ENCODE results near the gene KDM5A. TPM values are rescaled to one million over a fixed set of nuclear protein-coding genes. Genes with fewer than 3 reads are reported as not detected.

KDM5A gene
- total RNA-seq, 1 experiment from 2014 or later: 56.9 TPM

GRCh38 chr12:234891-235415 is 154.2 kb downstream of the KDM5A start:
- Histone ChIP-seq H3K18ac (ENCODE audit: insufficient read length, low read depth, low read length) (no peak overlapping the region), H4K8ac (replicated peaks; ENCODE audit: insufficient read length, low read depth, low read length) (no peak overlapping the region), H3K56ac (ENCODE audit: insufficient read length, low read depth, low read length) (no peak overlapping the region), H2AFZ (ENCODE audit: low read length) (no peak overlapping the region), H3K27me3 (ENCODE audit: insufficient read depth, low read length) (no peaks in the 10 kb centered on the region), H3K23ac (ENCODE audit: insufficient read length, low read depth, low read length) (no peak overlapping the region), H4K20me1 (ENCODE audit: control insufficient read depth, insufficient read depth, insufficient read length) (no peaks in the 10 kb centered on the region), H3K4me1 (ENCODE audit: insufficient read depth, low read length) (no peaks in the 10 kb centered on the region), H2AK5ac (ENCODE audit: insufficient read length, low read length) (no peak overlapping the region), H2BK12ac (ENCODE audit: insufficient read length, low read depth, low read length) (no peak overlapping the region), H3K4ac (ENCODE audit: low read depth, low read length) (no peak overlapping the region), H3K23me2 (ENCODE audit: insufficient read length, low read depth, low read length, poor library complexity, severe bottlenecking) (no peaks in the 10 kb centered on the region), H3K79me2 (ENCODE audit: insufficient read depth, low read length) (no peaks in the 10 kb centered on the region), H3K9me3 (ENCODE audit: control insufficient read depth, low read depth, low read length) (peaks cover 8% of the 10 kb centered on the region), H4K91ac (ENCODE audit: insufficient read length, low read depth, low read length) (no peak overlapping the region), H2BK20ac (ENCODE audit: low read depth, low read length, poor library complexity, severe bottlenecking) (no peak overlapping the region), H3T11ph (ENCODE audit: low read length) (no peak overlapping the region), H3K9ac (ENCODE audit: extremely low read depth, insufficient read length, low read length) (no peak overlapping the region), H2BK5ac (ENCODE audit: insufficient read length, low read length) (no peak overlapping the region), H2BK120ac (ENCODE audit: low read depth, low read length, poor library complexity, severe bottlenecking) (no peak overlapping the region), H3K4me2 (ENCODE audit: insufficient read depth, insufficient read length, low read length) (no peak overlapping the region), H3K27ac (ENCODE audit: insufficient read length, low read depth, low read length) (no peak overlapping the region), H2BK15ac (ENCODE audit: low read depth, low read length) (no peak overlapping the region), H3K14ac (ENCODE audit: insufficient read depth, low read length) (no peak overlapping the region), H3K79me1 (ENCODE audit: insufficient read depth, low read depth, low read length, poor library complexity, severe bottlenecking) (no peaks in the 10 kb centered on the region), H4K5ac (ENCODE audit: insufficient read length, low read depth, low read length) (no peak overlapping the region)
- H3K36me3 Mint-ChIP-seq (ENCODE audit: insufficient read depth in 1 of 3, low read depth in 3 of 3): peaks cover 3 to 17% (median 13%) of the 10 kb centered on the region in 3 experiments; a peak in 6 of 7 replicates
- WGBS (ENCODE audit: extremely low coverage, insufficient read length, low lambda C conversion rate): no CpG with 5 or more reads among the region's 10 CpGs
- peaks cover 23 to 26% of the 10 kb centered on the region in 2 experiments for H3K9me3 Mint-ChIP-seq
- TF ChIP-seq, protein P1, sequence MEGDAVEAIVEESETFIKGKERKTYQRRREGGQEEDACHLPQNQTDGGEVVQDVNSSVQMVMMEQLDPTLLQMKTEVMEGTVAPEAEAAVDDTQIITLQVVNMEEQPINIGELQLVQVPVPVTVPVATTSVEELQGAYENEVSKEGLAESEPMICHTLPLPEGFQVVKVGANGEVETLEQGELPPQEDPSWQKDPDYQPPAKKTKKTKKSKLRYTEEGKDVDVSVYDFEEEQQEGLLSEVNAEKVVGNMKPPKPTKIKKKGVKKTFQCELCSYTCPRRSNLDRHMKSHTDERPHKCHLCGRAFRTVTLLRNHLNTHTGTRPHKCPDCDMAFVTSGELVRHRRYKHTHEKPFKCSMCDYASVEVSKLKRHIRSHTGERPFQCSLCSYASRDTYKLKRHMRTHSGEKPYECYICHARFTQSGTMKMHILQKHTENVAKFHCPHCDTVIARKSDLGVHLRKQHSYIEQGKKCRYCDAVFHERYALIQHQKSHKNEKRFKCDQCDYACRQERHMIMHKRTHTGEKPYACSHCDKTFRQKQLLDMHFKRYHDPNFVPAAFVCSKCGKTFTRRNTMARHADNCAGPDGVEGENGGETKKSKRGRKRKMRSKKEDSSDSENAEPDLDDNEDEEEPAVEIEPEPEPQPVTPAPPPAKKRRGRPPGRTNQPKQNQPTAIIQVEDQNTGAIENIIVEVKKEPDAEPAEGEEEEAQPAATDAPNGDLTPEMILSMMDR (conservative IDR thresholded peaks at IDR 0.05): no peak
- H3K27ac Mint-ChIP-seq: no peak overlapping the region
- H3K4me1 Mint-ChIP-seq: peaks cover 10 to 23% of the 10 kb centered on the region in 2 experiments
- peak; percentile 20 for DNase-seq
- peaks cover 14% of the 10 kb centered on the region for H3K27me3 Mint-ChIP-seq (ENCODE audit: low read depth)
- no peak overlapping the region for H3K4me3 Mint-ChIP-seq

All from H9 (cell line).